Epithelial cell of esophagus (primary cell): ENCODE measurements around the gene CHRNB1.
"Not testable (repeated sequence)": the region's sequence is repeated elsewhere in the genome, so short reads cannot be mapped to it uniquely, and the experiment has no call there.

Experiments
- DNase-seq: peaks from one replicate; pipeline ENCODE4 v3.0.0; 2010; ENCODE audit warnings: low read depth
- H3K4me3 ChIP-seq: 2 replicates; pipeline ENCODE4 v1.5.1; 2011; ENCODE audit warnings: mild to moderate bottlenecking, low read length, control low read depth
- TF ChIP-seq, protein P1 (sequence below): IDR thresholded peaks from 2 replicates; pipeline ENCODE4 v1.5.1; 2011; ENCODE audit warnings: low read depth, mild to moderate bottlenecking, low read length, control low read depth, inconsistent platforms; ENCODE audit not compliant: insufficient read depth; ENCODE audit errors: missing control alignments

The CHRNB1 gene

DNA sequence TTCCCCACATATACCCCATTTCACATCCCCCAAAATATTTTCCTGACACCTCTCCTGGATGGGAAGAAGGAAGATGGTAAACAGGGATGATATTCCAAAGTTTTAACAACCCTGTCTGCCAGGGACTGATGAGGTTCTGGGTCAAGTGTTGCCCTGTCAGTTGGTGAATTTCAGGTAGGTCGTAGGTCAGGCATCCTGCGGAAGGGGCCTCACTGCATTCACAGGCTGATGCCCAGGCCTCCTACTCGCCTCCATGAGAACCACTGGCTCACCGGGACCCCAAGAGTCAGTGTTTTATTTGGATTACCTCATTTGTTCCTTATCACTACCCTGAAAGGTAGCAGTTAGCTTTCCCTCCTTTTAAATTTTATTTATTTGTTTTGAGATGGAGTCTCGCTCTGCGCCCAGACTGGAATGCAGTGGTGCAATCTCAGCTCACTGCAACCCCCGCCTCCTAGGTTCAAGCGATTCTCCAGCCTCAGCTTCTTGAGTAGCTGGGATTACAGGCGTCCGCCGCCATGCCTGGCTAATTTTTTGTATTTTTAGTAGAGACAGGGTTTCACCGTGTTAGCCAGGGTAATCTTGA, 24.0 kb downstream of the CHRNB1 start:
- no peak overlapping the region for H3K4me3 ChIP-seq
- no peak for DNase-seq
- TF ChIP-seq, protein P1, sequence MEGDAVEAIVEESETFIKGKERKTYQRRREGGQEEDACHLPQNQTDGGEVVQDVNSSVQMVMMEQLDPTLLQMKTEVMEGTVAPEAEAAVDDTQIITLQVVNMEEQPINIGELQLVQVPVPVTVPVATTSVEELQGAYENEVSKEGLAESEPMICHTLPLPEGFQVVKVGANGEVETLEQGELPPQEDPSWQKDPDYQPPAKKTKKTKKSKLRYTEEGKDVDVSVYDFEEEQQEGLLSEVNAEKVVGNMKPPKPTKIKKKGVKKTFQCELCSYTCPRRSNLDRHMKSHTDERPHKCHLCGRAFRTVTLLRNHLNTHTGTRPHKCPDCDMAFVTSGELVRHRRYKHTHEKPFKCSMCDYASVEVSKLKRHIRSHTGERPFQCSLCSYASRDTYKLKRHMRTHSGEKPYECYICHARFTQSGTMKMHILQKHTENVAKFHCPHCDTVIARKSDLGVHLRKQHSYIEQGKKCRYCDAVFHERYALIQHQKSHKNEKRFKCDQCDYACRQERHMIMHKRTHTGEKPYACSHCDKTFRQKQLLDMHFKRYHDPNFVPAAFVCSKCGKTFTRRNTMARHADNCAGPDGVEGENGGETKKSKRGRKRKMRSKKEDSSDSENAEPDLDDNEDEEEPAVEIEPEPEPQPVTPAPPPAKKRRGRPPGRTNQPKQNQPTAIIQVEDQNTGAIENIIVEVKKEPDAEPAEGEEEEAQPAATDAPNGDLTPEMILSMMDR: no peak

DNA sequence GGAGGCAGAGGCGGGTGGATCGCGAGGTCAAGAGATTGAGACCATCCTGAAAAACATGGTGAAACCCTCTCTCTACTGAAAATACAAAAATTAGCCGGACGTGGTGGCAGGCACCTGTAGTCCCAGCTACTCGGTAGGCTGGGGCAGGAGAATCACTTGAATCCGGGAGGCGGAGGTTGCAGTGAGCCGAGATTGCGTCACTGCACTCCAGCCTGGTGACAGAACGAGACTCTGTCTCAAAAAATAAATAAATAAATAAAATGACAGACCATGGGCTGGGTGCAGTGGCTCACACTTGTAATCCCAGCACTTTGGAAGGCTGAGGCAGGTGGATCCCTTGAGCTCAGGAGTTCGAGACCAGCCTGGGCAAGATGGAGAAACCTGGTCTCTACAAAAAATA, 25.0 kb downstream of the CHRNB1 start:
- not testable (repeated sequence) for H3K4me3 ChIP-seq, DNase-seq

DNA sequence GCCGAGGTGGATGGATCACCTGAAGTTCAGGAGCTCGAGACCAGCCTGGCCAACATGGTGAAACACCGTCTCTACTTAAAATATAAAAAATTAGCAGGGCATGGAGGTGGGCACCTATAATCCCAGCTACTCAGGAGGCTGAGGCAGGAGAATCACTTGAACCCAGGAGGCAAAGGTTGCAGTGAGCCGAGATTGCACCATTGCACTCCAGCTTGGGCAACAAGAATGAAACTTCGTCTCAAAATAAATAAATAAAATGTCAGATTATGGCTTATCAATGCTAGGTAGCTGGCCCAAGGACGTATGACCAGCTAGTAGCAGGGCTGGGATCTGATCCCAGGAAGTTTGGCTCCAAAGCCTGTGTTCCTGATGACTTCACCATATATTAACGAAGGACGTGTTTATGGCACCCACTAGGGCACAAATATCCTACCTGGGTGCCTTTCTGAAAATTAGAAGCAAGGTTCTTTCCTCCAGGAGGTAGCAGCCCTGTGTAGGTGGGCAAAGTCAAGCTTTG, 25.7 kb downstream of the CHRNB1 start:
- not testable (repeated sequence) for H3K4me3 ChIP-seq, DNase-seq

DNA sequence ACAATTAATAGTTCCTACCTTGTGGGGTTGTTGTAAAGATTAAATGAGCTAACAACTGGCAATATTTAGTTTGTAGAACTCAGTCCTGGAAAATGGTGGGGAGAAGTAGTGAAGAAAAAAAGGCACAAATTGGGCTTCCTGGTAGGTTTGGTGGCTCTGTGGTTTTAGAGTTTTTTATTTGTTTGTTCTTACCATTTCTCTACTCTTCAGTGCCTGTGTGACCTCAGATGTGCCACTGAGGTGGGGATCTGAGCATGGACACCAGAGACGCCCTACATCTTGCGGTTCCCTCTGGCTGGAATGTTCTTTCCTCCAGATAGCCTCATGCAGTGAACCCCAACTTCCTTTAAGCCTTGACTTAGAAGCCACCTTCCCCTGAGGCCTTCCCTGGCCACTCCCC, 26.9 kb downstream of the CHRNB1 start:
- no peak overlapping the region for H3K4me3 ChIP-seq
- TF ChIP-seq, protein P1: no peak
- DNase-seq: no peak

DNA sequence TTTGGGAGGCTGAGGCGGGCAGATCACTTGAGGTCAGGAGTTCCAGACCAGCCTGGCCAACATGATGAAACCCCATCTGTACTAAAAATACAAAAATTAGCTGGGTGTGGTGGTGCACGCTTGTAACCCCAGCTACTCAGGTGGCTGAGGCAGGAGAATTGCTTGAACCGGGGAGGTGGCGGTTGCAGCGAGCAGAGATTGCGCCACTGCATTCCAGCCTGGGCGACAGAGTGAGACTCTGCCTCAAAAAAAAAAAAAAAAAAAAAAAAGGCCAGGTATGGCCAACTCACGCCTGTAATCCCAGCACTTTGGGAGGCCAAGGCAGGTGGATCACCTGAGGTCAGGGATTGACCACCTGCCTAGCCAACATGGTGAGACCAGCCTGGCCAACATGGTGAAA, 29.9 kb downstream of the CHRNB1 start:
- DNase-seq, H3K4me3 ChIP-seq: not testable (repeated sequence)

DNA sequence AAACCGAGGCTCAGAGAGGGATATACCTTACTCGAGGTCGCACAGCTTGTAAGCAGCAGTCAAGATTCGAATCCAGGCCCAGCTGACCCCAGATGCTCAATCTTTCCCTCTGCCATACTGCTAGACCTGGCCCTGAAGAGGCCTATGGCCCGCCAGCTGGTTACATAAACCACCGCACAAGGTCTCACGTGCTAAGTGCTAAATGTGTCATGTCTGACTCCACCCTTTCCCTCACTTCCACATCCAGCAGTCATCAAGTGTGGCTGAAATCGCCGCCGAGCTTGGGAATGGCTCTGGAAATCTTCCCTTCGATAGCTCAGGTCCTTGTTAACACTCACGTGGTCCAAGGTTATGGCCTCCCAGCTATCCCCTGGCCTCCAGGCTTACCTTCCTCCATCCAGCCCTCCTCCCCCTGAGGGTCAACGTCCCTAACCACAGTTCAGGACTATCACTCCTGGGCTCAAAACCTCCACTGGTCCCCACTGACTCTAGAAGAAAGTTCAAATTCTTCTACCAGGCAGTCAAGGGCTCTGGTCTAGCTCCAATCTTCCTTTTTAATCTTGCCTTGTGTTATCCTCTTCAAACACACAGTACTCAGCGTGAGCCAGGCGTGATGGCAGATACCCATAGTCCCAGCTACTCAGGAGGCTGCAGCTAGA, 31.0 kb downstream of the CHRNB1 start:
- TF ChIP-seq, protein P1: no peak
- peak; percentile 78 for DNase-seq
- no peak overlapping the region for H3K4me3 ChIP-seq

DNA sequence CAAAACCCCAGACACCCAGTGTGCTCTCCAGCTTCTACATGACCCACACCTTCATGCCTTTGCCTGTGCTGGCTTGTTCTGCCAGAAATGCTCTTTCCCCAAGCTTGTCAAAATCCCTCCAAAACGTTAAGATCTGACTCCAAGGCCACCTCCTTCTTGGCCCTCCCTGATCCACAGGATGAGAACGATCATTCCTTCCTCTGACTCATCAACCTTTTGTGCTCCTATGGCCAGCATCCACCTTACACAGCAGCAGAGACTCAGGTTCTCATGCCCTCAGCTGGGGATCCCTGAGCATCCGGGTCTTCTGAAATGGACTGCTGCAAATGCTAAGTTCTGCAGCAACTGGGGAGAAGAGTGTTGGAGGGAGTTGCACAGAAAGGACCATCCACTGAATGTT, 31.6 kb downstream of the CHRNB1 start:
- DNase-seq: peak; percentile 93
- TF ChIP-seq, protein P1: no peak
- H3K4me3 ChIP-seq: peak overlapping the region; percentile 94

DNA sequence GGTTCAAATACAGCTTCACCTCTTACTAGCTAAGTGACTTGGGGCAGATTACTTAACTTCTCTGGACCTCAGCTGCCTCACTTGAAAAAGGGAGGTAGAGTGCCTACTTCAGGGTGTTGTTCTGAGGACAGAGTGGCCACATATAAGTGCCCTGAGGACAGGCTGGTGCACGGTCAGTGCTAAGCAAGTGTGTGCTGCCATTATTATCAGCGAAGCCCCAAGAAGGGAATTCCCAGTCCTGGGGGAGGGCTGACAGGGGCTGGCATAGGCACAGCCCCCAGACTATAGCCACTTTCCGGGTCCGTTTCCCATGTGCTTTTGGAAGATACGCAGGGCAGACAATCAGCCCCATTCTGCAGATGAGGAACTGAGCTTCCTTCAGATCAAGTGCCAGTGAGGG, 32.1 kb downstream of the CHRNB1 start:
- no peak for DNase-seq
- TF ChIP-seq, protein P1: no peak
- peak overlapping the region; percentile 94 for H3K4me3 ChIP-seq
